ENCODE measurements around the gene CPA4.

CPA4 gene

DNA sequence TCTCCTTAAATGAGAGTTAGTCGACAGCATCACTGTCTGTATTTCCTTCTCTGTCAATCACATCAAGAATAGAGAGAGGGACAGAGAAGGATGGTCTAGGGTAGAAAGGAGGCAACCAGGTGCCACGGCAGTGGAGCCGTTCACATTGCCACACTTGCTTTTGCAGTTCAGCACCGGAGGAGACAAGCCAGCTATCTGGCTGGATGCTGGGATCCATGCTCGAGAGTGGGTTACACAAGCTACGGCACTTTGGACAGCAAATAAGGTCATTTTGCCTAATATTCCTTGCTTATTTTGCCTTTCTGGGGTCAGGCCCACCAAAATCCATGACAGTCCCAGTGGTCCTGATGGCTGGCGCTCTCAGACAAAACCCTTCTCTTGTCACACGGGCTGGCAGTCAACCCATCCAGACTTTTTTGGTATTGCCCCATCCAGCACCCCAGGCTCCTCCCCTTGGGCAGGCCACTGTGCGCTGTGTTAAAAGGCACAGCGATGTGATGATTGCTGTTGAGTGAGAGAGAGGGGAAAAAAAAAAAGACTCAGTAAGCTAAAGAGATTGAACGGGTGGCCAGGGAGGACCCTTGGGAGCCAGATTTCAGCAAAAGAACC, 17.9 kb upstream of the CPA4 start:
- no peak for DNase-seq

DNA sequence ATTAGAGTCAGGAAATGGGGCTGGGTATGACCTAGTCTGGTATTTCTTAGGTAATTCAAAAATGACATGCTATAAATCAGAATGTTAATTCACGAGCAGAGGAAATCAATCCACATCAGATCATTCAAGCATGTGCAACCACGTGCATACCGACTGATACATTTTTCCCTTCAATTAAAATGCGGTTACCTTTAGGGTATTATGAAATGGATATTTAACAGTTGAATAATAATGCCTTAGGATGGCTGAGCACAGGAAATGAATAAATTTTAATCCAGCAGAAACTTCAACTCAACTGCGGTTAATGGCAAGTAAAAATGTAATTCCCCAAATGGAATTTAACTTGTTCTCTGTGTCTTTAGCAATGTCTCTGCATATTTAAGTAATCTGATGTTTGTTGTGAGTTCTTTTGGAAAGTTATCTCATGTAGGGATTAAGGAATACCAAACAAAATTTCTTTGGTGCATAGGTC, 17.1 kb upstream of the CPA4 start:
- DNase-seq: peak; percentile 44

DNA sequence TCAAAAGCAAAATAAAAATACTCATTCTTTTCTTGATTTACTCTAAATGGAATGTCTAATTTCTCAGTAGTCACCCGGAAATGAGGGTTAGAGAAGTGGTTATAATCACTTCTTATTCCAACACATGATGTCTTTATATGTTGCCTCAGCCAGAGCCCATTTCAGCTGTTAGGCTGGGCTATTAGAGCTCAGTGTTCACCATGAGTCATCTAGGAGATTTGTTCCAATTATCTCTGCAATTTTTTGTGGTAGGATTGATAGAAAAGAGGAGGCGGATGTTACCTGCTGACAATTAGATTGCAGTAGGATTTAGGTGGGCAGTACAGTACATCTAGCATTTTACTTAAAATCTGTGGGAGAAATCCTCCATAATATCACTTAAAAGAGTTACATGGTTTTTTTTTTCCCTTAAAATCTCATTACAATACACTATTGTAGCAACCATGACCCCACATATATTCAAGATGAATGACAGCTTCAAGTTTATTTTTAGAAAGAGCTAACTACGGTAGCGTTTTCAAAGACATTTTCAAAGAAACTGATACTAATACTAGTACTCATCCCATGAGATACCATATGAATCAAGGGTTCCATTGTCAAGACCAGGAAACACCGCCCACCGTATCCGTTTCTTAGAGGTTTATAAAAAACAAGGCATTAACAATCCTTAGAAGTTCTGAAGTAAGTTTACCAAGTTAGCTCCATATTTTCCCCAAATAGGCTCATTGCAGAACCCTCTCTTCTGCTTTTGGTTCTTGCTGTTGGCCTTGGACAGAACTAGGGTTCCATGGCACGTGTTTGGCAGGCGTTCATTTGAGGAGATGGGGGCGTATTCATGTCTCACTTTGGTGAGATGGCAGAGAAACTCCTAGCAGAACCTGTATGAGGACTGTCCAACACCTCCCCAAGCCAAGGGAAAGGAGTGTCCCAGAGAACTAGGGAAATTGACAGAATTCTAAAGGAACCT, 15.9 kb upstream of the CPA4 start:
- peak; percentile 77 for DNase-seq

DNA sequence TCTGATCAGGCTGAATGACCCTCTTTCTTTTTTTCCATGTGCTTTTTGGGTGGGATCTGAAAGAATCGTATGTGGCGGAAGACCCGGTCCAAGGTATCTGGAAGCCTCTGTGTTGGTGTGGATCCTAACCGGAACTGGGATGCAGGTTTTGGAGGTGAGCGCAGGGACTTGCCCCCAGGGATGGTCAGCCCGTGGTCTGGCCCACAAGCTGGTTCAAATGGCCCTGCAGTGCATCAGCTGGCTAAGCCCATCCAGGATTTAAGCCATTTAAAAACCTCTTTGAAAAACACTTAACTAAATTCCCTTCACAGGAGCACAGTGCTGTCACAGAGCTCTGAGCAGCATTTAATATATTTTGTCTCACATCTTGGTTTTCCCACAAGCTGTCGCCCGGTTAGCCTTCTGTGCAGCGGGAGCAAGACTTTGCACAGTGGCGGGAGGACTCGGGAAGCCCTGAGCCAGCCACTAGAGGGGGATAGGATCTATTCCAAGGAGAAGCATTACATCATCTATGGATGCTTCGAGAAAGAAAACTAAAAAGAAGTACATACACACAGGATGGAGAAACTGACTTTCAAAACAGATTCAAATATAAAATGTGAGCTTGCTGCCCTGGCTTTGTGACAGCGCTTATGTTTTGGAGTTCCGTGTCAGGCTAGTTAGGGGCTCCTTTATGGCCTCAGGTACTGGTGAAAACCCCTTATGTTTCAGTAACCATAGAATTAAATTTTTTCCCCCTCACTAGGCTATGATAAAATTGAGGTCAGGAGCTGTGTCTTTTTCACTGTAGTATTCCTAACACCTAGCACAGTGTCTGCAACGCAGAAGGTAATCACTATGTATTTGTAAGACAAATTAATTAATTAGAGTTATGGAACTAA, 15.0 kb upstream of the CPA4 start:
- DNase-seq: peak; percentile 83

DNA sequence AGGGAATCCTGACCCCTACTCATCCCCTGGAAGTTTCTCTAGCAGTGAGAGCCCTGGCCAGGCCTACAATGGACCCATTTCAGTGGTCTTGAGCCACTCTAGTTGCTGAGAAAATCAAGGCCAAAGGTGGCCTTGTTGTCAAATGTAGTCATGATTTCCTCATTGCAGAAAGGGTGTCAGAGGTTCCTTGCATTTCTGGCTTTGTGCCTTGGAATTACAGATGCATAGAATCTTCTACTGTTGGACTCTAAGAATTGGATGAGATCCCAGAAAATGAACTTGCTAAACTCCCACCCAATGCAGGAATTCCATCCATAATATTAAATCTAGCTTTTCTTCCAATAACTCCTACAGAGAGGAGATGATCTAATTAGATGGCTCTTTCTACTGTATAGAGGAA, 14.1 kb upstream of the CPA4 start:
- peak; percentile 98 for DNase-seq

DNA sequence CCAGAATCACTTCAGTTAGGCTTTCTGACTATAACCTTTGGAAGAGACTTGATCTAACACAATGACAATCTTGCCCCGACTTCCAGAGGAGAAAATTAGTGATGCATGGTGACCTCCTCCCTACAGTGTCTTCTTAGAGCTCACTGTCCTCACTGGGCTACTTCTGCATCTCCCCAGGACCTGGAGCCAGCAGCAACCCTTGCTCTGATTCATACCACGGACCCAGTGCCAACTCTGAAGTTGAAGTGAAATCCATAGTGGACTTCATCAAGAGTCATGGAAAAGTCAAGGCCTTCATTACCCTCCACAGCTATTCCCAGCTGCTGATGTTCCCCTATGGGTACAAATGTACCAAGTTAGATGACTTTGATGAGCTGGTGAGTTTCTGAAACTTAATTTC, 13.7 kb upstream of the CPA4 start:
- no peak for DNase-seq

DNA sequence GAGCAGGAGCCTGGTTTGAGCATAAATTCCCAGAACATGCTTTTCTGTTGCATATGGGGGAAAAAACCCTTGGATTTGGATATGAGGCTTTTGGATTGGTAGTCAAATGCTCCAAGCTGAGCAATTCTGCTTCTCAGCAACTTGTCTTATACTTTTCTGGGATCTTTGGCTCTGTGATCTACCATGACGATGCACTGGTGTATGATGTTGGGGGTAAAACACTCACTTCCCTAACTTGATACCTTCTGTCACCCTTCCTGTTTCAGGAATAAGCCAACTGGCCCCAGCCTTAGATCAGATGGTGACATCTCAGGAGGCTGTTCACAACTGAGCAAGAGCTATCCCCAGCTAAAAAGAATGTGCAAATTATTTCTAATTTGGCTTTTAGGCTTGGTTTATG, 13.1 kb upstream of the CPA4 start:
- DNase-seq: no peak

DNA sequence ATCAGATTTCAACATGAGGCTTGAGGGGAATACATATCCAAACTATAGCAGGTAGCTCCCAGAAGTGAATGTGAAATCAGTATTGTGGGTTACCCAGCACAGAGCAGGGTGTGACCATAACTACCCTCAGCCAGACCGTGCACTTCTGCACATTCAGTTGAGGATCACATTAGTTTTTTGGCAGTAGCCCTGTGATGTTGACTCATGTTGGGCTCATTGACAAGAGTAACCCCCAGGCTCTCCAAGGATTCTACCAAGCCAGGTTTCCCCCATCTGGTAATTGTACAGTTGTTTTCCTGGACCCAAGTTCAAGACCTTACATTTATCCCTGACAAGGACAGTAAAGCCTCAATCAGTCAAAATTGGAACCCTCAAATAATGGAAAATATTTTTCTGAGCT, 11.7 kb upstream of the CPA4 start:
- DNase-seq: peak; percentile 63

DNA sequence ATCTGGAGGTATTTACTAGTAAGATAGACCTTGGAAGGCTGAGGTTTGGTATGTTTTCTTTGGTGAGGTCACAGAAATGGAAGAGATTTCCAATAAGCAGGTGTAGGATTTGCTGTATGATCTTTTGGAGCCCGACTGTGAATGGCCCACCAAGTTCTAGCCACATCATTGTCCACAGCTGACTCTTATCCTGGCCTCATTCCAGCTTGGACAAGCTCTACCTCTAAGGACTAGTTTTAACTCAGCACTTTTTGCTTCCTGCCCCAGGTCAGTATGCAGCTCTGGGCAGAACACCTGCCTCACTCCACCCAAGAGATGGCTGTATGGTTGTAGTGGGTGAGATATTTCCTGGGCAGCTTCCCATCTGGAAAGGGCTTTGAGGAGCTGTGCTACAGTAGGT, 6.1 kb upstream of the CPA4 start:
- no peak for DNase-seq

DNA sequence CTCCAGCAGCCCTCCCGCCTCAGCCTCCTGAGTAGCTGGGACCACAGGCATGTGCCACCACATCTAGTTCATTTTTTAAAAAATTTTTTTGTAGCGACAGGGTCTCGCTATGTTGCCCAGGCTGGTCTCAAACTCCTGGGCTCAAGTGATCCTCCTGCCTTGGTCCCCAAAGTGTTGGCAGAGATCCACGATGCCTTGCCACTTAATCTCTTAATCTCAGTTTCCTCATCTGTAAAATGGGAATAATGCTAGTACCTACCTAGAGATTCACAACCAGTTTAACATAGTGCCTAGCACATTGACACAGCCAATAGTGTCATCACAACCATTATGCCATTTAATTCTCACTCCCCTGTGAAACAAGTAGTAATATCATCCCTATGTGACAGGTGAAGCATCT, 4.8 kb upstream of the CPA4 start:
- DNase-seq: no peak

DNA sequence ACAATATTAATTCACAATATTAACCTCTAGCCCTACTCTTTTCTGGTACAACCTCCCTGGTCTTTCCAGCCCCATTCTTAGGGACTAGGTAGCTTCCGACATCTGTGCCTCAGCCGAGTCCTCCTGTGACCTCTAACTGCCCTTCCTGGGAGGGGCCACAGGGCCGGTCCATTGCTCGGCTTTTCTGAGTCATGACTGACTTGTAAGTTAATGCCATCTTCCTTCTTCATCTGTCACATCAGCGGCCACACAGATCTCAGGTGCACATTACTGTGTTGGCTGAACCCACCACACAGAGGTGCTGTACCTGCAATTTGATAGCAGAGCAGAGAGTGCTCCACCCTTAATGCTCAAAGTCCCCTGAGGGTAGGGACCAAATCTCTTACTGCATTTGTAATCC, 4.1 kb upstream of the CPA4 start:
- no peak for DNase-seq

DNA sequence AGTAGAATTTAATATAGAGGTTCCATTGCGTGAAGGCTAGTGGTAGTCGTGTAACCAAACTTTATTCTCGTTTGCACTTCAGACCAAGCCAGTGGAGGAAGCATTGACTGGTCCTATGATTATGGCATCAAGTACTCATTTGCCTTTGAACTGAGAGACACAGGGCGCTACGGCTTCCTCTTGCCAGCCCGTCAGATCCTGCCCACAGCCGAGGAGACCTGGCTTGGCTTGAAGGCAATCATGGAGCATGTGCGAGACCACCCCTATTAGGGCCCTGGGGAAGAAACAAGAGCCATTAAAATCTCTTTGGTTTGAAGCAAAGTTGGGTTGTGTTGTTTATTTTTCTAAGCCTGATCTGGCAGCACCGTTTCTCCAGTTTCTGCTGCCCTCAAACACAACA, 3.5 kb upstream of the CPA4 start:
- DNase-seq: no peak

DNA sequence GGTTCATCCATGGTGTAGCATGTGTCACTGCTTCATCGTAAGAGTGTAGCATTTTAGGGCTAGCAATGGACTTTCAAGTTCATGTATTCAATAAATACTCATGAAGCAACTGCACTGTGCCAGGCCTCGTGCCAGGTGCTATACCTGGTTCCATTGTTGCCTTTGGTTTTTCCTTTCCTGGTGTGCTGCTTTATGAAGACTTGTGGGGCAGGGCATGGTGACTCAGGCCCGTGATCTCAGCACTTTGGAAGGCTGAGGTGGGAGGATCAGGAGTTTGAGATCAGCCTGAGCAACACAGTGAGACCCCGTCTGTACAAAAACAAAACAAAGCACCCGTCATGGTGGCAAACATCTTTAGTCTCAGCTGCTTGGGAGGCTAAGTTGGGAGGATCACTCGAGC, 2.2 kb upstream of the CPA4 start:
- DNase-seq: peak; percentile 54

DNA sequence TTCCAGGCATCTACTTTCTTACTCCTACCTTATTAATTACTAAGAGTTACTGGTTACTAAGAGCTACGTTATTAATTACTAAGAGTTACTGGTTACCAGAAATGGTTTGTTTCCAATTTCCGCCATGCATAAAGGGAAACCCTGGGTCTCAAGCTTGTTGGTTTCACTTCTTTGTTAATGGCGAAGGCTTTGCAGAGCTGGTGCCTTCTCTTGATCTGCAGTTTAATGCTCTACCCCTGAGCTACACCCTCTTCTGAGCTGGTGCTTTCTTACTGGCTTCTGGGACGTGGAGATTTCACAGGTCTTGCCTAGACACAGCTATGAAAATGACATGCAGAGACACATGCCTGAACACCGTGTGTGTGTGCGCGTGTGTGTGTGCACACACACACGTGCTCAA, 560 bp downstream of the CPA4 start:
- DNase-seq: no peak

DNA sequence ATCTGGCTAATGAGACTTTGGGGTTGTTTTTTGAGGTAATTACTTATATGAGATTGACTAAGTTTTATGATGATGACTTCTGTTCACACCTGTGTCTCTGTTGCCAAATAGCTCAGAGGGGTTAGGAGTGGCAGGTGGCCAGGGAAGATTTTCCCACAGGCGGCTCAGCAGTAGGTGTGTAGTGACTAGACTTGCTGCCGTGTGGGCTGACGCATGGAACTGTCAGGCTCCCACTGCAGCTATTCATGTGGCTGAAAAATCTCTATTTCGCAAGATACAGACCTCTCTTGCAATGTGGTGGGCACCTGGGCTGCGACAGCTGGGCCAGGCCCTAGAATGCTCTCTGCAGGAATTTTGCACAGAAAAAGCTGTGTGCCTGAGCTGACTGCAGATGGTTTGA, 1.4 kb downstream of the CPA4 start:
- no peak for DNase-seq

DNA sequence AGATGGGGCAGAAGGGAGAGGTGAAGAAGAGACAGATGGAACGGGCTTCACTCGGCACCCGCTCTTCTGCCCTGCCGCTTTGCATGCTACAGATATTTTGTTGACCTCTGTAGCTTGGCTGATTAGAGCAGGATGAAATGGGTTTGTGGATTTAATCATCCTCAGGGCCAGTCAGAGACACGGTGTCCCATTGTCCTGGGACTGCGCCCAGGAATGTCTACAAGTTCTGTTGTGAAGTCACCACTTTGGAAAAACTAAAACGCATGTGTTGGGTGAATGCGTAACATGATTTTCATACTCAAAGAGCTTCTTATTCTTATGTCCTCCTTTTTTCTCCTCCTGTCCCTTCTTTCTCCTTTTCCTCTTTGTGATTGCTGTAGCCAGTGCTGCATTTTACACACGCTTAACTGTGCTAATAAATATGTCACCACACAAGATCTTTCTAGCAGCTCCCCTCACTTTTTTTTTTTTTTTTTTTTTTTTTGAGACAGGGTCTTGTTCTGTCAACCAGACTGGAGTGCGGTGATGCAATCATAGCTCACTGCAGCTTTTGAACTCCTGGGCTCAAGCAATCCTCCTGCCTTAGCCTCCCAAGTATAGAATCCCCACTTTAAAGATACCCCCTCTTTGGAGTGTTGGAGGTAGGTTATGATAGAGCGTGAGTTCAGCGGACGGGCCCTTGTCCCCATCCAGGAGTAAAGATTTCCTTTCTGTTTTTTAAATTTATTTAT, 3.4 kb downstream of the CPA4 start:
- DNase-seq: peak; percentile 43

DNA sequence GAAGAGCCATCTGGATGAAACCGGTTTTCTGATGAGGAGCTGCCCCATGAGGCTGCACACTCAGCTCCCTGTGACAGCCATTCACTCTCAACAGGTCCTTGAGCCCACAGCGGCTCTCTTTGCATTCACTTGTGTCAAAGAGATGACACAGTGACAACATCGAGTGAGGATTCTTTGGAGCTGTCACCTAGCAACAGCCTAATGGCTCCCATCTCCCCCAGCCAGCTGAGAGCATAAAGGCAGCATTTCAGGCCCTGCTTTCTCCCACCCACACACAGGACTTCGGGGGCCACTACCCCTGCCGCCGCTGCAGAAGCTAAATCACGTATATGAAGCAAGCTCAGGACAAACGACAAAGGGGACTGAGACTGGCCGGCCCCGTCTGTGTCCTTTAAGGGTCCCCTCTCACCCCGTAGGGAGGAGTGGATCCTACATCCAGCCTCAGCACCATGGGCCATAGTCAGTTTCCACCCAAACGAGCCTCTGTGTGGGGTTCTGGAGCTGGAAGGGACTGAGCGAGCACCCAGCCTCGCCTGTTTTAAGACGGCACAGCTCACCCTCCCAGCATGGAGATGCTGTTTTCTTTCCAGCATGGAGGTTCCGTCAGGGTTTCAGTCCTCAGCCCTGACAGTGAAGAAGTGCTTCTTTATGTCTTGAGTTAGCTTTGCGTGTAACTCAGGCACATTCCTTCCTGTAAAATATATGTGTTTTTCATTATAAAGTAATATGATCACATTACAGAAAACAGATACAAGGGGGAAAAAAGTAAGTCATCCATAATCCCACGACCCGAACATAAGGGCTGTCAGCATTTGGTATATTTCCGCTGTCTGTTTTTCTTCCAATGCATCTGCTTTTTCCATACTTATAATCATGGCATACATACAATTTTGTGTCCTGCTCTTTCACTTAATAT, 4.9 kb downstream of the CPA4 start:
- peak; percentile 75 for DNase-seq

DNA sequence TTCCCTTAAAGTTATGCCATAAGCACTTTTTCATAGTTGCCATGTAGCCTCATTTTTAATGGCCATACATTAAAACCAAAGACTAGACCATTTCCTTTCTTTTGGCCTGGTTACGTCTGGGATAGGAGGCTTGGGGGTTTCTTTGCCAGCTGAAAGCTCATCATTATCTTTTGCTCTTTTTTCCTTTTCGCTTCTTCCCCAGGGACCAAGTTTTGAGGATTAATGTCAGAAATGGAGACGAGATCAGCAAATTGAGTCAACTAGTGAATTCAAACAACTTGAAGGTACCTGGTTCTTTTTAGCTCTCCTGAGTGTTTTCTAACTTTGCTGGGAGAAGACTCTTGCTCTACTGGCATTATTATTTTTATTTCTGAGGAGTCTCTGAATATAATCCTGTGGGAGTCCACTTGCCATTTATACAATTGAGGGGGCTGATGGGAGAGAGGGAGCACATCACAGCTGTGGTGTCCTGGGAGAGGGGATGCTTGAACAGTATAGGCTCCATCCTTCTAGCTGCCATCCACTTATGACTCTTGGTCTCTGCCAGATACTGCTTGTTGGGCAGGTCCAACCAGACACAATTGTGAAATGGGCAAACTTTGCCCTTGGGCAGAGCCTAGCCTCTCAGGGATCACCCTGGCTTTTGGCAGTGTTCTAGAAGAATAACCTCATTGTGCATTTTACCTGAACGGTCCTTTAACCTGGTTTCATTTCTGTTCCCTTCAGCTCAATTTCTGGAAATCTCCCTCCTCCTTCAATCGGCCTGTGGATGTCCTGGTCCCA, 5.8 kb downstream of the CPA4 start:
- no peak for DNase-seq

DNA sequence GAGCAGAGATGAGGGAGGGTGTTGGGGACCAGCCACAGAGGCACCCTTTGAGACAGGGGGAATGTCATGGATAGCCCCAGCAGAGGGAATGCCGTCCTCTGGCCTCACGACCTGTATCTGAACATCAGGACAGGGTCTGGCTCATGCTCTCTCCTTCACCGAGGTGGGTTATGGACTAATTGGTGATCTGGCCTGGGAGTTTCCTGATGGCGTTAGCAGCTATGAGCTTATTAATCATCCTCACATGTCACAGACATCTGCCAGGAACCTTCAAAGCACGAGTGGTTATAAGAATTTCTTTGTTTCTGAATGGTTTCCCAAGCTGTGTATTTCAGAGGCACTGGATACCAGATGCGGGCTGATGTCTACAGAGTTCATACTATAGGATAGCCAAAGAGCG, 6.9 kb downstream of the CPA4 start:
- DNase-seq: no peak

DNA sequence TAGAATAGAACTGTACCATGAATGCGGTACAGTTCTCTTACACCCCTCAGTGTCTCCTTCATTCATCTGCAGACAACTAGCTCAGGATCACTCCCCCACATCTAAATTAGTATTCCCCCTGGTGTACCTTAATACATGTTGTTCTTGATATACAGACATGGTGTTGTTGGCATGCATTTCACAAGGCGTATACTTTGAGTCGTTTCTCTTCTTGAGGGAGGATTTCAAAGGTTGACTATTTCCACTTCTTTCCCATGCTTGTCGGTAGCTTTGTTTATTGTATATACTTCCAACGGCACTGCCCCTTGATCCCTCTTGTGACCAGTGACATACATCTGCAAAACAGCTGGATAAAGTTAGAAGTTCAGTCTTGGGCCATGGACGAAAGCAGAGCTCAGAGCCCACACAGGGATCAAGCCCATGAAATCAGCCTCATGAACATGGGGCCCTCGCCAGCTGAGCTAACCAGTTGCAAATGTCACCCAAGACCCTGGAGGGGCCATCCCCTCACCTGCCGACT, 8.6 kb downstream of the CPA4 start:
- DNase-seq: no peak

Data from fibroblast of skin of scalp (primary cell).